Kidney (tissue), 14 donors: ENCODE measurements around the gene LPAR3. TPM values are rescaled to one million over a fixed set of nuclear protein-coding genes. Genes with fewer than 3 reads are reported as not detected.
"Not testable (repeated sequence)": the region's sequence is repeated elsewhere in the genome, so short reads cannot be mapped to it uniquely, and the experiment has no call there.

Source experiments
- DNase-seq, 5 donors: peaks; one replicate each; pipeline ENCODE4 v3.0.0-alpha.2; 2013 to 2020
- FAIRE-seq: peaks from 2 replicates; lab custom pipeline; 2012; peaks lifted over from hg19 to GRCh38; lab: Jason Lieb, UNC
- H3K27ac ChIP-seq, 2 donors: one replicate each; pipeline ENCODE4 v1.7.0; 2013; ENCODE audit warnings: low read depth in 2 of 2, low read length in 2 of 2, inconsistent platforms in 1 of 2
- H3K27me3 ChIP-seq: one replicate; pipeline ENCODE4 v1.7.1; 2013; ENCODE audit warnings: low read length, inconsistent platforms; ENCODE audit not compliant: control insufficient read depth, insufficient read depth
- H3K36me3 ChIP-seq, 3 donors: one replicate each; pipeline versions ENCODE4 v1.7.0 to v1.7.1; 2013; ENCODE audit warnings: low read length in 3 of 3, control low read depth in 1 of 3, inconsistent platforms in 1 of 3; ENCODE audit not compliant: insufficient read depth in 3 of 3, control insufficient read depth in 2 of 3
- H3K4me1 ChIP-seq, 3 donors: one replicate each; pipeline versions ENCODE4 v1.7.0 to v1.7.1; 2013; ENCODE audit warnings: low read length in 3 of 3, inconsistent platforms in 1 of 3, low read depth in 1 of 3; ENCODE audit not compliant: control insufficient read depth in 2 of 3, insufficient read depth in 2 of 3
- H3K4me3 ChIP-seq, 3 donors: one replicate each; pipeline versions ENCODE4 v1.7.0 to v1.8.1; 2013; ENCODE audit warnings: low read length in 3 of 3, control low read depth in 1 of 3, inconsistent platforms in 1 of 3
- H3K9ac ChIP-seq, 3 donors: one replicate each; pipeline versions ENCODE4 v1.7.0 to v1.7.1; 2013; ENCODE audit warnings: low read length in 3 of 3, control low read depth in 1 of 3, inconsistent platforms in 1 of 3
- H3K9me3 ChIP-seq, 3 donors: one replicate each; pipeline versions ENCODE4 v1.7.0 to v1.7.1; 2013; ENCODE audit warnings: low read length in 3 of 3, control low read depth in 1 of 3, inconsistent platforms in 1 of 3; ENCODE audit not compliant: control insufficient read depth in 2 of 3, insufficient read depth in 1 of 3
- intact Hi-C: fragments of 100-400 bp; cut with DNase I; formaldehyde crosslinking; loops from one replicate; pipeline ENCODE4 v1.11.1; 2022
- polyA plus RNA-seq: library from polyadenylated mRNA; stranded (reverse); fragments of 350-450 nt; fragmentation: Illumina TruSeq; extraction: RNeasy Lipid Tissue Mini Kit (QIAGEN cat#74804); gene quantifications from one replicate; pipeline ENCODE4 v1.2.3, GENCODE V29; 2014; ENCODE audit warnings: low read depth, low replicate concordance; ENCODE audit not compliant: insufficient read depth
- total RNA-seq: library from RNA; stranded (reverse); fragmentation: NEBNext Ultra II Directional; extraction: Animal tissue kit (Norgen Biotek cat#: 25700); gene quantifications from one replicate; pipeline ENCODE4 v1.2.1, GENCODE V29; 2021
- TF ChIP-seq, protein P1 (sequence below): IDR thresholded peaks from 3 replicates; pipeline ENCODE4 v1.5.1; 2012; ENCODE audit warnings: mild to moderate bottlenecking, moderate library complexity, borderline replicate concordance; ENCODE audit not compliant: insufficient read depth; ENCODE audit errors: extremely low read depth
- donor health status: control.
- donor health status: control.
- donor health status: control.
- donor health status: control.
- donor health status: control.
- donor health status: DM: yes; HTN: yes; CAD: no.
- donor health status: Normal renal cell carcinoma (clear cell type).

LPAR3 gene
- total and polyA plus RNA-seq, 2 donors from 2014 or later, result 0.22 TPM; not detected in 1

GRCh38 chr1:84912726-84913554 is 19.9 kb upstream of the LPAR3 start:
- no peak overlapping the region for H3K27ac ChIP-seq
- no peaks in the 10 kb centered on the region for H3K36me3 ChIP-seq
- no peak overlapping the region for H3K4me3 ChIP-seq
- intact Hi-C loops, result no loop called here
- FAIRE-seq (no peak), DNase-seq (no peak)
- H3K4me1 ChIP-seq, result no peaks in the 10 kb centered on the region
- H3K27me3 ChIP-seq, result no peaks in the 10 kb centered on the region
- H3K9me3 ChIP-seq, result no peaks in the 10 kb centered on the region
- no peak overlapping the region for H3K9ac ChIP-seq
- TF ChIP-seq, protein P1, sequence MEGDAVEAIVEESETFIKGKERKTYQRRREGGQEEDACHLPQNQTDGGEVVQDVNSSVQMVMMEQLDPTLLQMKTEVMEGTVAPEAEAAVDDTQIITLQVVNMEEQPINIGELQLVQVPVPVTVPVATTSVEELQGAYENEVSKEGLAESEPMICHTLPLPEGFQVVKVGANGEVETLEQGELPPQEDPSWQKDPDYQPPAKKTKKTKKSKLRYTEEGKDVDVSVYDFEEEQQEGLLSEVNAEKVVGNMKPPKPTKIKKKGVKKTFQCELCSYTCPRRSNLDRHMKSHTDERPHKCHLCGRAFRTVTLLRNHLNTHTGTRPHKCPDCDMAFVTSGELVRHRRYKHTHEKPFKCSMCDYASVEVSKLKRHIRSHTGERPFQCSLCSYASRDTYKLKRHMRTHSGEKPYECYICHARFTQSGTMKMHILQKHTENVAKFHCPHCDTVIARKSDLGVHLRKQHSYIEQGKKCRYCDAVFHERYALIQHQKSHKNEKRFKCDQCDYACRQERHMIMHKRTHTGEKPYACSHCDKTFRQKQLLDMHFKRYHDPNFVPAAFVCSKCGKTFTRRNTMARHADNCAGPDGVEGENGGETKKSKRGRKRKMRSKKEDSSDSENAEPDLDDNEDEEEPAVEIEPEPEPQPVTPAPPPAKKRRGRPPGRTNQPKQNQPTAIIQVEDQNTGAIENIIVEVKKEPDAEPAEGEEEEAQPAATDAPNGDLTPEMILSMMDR, result no peak

DNA sequence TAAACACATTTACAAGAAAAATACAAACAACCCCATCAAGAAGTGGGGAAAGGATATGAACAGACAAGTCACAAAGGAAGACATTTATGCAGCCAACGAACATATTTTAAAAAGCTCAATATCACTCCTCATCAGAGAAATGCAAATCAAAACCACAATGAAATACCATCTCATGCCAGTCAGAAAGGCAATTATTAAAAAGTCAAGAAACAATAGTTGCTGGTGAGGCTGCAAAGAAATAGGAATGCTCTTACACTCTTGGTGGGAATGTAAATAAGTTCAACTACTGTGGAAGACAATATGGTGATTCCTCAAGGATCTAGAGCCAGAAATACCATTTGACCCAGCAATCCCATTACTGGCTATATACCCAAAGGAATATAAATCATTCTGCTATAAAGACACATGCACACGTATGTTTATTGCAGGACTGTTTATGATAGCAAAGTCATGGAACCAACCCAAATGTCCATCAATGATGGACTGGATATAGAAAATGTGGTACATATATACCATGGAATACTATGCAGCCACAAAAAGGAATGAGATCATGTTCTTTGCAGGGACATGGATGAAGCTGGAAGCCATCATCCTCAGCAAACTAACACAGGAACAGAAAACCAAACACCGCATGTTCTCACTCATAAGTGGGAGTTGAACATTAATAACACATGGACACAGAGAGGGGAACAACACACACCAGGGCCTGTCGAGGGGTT is 15.9 kb upstream of the LPAR3 start:
- H3K36me3 ChIP-seq, H3K4me1 ChIP-seq, H3K9me3 ChIP-seq, DNase-seq, intact Hi-C loops, H3K27me3 ChIP-seq, H3K4me3 ChIP-seq, H3K27ac ChIP-seq, H3K9ac ChIP-seq, FAIRE-seq: not testable (repeated sequence)

DNA sequence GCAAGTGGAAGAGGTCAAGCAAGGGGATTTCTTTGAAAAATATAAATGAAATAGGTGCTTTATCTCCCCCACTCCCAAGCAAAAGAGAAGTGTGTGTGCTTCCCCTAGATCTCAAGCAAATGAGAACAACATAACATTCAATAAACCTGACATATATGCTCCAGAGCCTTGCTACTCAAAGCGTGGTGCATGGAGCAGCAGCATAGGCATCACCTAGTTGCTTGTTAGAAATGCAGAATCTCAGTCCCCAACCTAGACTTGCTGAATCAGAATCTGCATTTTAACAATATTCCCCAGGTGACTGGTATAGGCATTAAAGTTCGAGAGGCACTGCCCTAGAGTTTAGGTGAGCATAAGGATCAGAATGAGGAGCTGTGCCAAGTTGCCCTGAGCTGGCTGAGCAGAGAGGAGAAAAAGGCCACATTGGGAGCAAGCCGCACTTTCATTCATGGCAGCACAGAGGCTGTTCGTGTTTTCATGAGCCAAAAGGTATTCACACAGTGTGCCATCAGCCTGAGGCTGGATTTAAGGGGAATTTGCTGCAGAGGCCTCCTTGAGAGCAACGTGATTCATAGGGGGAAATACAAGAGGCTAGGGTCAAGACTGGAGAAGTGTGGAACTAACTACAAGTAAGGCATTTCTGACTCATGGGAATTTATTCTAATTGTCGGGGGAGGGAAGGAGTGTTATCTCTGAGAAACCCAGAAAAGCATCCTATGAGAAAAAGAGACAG is 14.3 kb upstream of the LPAR3 start:
- no peaks in the 10 kb centered on the region for H3K27me3 ChIP-seq
- no peak overlapping the region for H3K27ac ChIP-seq
- H3K36me3 ChIP-seq, result no peaks in the 10 kb centered on the region
- FAIRE-seq (no peak), DNase-seq (no peak)
- intact Hi-C loops, result no loop called here
- H3K9me3 ChIP-seq, result no peaks in the 10 kb centered on the region
- no peaks in the 10 kb centered on the region for H3K4me1 ChIP-seq
- H3K4me3 ChIP-seq, result no peak overlapping the region
- TF ChIP-seq, protein P1, result no peak
- H3K9ac ChIP-seq, result no peak overlapping the region

DNA sequence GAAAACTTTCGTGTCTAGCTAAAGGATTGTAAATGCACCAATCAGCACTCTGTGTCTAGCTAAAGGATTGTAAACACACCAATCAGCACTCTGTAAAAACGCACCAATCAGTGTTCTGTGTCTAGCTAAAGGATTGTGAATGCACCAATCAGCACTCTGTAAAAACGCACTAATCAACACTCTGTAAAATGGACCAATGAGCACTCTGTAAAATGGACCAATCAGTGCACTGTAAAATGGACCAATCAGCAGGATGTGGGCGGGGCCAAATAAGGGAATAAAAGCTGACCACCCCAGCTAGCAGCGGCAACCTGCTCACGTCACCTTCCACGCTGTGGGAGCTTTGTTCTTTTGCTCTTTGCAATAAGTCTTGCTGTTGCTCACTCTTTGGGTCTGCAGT is 9.7 kb upstream of the LPAR3 start:
- DNase-seq, H3K27ac ChIP-seq, H3K9me3 ChIP-seq, H3K27me3 ChIP-seq, H3K36me3 ChIP-seq, H3K4me3 ChIP-seq, H3K4me1 ChIP-seq, H3K9ac ChIP-seq, FAIRE-seq, intact Hi-C loops: not testable (repeated sequence)
